Stimulated activated CD8-positive, alpha-beta memory T cell treated with anti-CD3 and anti-CD28 coated beads, Interleukin-12 subunit alpha, Interleukin-12 subunit beta, amount 100 ng/mL, for 24 hours (primary cell): ENCODE measurements around the gene ARHGAP42.

Experiments
- DNase-seq: peaks from one replicate; pipeline ENCODE4 v3.0.0-alpha.2; 2020; ENCODE audit errors: extremely low read depth

Gene ARHGAP42

DNA sequence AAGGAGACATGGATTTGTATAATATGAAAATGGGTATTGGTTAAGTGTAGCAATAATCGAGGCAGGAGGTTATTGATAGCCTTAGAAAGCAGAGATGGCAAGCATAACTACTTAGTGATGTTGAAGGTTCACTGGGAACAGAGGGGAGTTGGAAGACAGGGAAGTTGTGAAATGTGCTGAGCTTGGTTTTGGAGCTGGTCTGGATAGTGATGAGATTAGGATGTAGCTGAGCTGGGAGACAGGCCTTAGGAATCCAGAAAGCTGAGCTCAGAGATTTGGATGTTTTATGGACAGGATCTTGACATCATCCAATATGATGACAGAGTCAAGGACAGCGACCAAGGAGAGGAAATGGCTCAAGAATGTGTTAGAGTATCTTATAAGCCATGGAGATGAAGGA is 113.1 kb downstream of the ARHGAP42 start:
- DNase-seq = no peak

DNA sequence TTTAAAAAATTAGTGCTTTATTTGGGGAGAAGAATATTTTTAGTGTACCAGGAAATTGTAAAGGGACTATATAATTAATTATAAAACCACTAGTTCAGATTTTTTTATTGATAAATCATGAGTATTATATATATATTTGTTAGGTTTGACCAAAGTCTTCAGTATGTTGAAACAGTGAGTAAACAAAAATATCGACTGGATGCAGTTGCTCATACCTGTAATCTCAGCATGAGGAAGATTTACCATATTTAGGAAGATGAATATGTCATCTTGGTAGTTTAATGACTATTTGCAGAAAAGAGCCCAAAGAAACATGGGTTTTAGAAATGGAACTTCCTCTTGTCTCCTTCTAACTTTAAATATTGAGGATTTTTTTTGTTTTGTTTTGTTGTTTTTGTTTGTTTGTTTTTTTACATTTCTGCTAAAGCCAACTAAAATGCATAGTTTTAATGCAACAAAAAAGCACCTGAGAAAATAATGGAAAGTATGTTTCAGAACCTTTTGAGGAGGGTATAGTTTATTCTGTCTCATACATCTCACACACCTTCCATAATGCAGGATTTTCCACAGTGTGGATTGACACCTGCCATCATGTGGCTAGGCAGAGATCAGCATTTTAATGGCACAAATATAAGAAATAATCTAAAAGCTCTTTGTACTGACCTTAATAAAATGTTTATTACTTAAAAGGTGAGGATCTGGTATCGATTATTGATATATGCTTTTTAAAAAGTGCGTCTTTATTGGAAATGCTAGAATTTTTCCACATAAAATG is 114.3 kb downstream of the ARHGAP42 start:
- no peak for DNase-seq

- no peak for DNase-seq
Observed at GRCh38 chr11:100805506-100806199, 118.6 kb downstream of the ARHGAP42 start.

GRCh38 chr11:100806296-100806695 is 119.2 kb downstream of the ARHGAP42 start:
- no peak for DNase-seq

- no peak for DNase-seq
Observed at GRCh38 chr11:100808904-100809491, 121.9 kb downstream of the ARHGAP42 start.

DNA sequence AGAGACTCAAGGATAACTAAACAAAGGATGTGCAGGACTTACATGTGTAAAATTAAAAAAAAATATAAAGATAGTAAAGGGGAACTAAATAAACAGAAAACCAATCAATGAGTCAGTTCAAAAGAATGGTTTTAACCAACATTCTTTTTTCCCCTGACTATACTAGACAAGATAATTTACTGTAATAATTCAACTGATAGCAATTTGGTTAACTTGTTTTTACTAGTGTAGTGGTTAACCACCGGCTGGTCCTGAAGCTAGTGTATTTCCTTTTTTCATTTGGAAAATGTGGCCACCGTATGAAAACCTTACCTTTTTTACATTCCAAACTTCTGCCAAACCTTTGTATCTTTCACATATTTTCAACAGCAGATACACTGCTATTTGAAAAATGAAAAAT is 123.1 kb downstream of the ARHGAP42 start:
- no peak for DNase-seq

- DNase-seq = no peak
Observed at GRCh38 chr11:100810666-100811065, 123.6 kb downstream of the ARHGAP42 start.

DNA sequence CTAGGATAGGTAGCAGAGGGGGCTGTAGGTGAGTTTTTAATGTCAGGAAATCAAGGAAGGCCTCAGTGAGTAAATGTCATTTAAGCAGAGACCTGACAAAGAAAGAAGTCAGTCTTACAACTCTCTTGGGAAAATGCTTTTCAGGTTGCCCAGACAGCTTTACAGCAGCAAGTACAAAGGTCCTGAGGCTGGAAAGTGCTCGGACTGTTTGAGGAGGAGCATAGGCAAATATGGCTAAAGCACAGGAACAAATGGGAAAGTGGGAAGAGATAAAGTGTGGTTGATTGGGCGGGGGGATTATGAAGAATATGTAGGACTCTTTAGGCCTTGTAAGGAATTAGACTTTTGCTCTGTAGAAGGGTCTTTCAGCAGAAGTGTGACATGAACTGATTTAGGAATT is 125.4 kb downstream of the ARHGAP42 start:
- no peak for DNase-seq

GRCh38 chr11:100815787-100816330 is 128.8 kb downstream of the ARHGAP42 start:
- DNase-seq = no peak

DNA sequence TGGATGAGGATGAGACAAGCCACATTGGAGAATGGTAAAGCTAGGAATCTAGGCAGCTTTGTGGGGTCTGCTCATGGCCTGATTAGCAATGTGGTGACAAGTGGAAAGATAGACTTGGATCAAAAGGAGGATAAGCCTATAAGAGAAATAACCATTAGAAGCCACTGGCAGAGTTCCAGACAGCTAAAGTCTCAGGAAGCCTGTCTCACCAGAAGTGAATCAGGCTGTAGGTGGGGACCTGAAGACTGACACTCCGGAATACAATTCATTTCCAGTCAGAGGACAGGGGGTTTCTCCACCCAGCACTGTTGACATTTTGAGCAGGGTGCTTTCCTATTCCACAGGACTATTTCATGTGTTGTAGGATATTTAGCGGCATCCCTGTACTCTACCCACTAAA is 129.7 kb downstream of the ARHGAP42 start:
- no peak for DNase-seq

- DNase-seq = no peak
Observed at GRCh38 chr11:100817620-100818019, 130.5 kb downstream of the ARHGAP42 start.

DNA sequence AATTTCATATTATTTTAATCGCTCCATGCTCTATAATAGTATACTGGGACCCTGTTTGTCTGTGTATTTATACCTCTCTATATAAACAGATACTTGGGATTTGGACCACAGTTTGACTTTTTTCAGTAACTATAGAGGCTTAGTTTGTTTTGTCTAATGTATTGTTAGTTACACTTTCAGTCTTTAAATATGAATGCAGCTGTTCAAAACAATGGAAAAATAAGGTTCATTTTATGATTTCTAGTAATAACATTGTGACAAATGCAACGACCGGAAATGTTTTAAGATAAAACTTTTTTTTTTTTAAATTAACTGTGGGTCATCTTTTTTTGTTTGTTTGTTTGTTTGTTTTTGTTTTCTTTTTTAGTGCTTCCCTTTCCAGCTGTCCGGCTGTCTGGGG is 133.5 kb downstream of the ARHGAP42 start:
- no peak for DNase-seq

GRCh38 chr11:100821198-100821597 is 134.1 kb downstream of the ARHGAP42 start:
- no peak for DNase-seq

DNA sequence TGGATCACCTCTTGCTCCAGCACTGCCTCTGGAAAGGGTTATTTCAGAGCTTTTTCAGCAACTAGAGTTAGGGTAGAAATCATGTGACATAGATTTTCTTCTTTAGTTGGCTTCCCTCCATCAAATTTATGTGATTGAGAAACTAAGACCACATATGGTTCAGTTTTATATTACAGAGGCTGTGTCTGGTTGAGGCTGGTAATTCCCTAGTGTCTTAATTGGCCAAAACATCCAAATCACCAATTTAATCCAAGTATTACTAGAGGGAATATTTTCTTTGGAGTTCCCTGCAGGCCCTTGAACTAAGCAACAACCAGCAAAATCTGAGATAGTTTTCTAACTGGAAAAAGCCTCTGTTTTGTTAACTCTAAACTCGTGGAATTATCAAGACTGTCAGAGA is 136.3 kb downstream of the ARHGAP42 start:
- DNase-seq = no peak

DNA sequence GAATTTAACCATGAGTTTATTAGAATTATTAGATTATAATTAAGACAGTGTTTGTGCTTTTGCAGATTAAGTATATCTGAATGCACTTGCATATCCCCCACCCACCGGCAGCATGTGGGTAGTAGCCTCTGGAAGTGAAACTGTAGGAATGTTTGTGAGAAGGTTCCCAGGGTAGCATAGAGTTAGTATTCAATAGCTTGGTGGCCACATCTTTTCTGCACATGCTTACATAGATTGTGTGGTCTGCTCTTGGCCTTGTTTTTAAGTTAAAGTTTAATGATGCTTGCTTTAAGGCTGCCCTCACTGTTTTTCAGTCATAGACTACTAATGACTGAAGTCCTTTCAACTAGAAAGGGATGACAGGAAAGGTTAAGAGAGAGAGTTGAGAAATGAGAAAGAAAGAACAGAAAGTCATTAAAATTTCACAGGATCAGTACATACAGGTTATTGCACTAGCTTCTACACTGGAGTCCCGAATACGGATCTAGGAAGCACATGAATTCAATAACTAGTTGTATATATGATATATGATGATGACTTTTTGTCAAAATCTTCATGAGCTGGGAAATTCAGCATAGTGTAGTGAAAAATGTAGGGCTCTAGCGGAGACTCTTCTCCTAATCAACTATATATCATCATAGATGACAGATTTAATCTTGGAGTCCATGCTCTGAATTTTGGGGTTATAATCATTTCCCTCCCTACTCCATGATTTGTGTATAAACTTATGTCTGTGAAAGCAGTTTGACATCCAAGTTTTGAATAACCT is 137.1 kb downstream of the ARHGAP42 start:
- DNase-seq = no peak

DNA sequence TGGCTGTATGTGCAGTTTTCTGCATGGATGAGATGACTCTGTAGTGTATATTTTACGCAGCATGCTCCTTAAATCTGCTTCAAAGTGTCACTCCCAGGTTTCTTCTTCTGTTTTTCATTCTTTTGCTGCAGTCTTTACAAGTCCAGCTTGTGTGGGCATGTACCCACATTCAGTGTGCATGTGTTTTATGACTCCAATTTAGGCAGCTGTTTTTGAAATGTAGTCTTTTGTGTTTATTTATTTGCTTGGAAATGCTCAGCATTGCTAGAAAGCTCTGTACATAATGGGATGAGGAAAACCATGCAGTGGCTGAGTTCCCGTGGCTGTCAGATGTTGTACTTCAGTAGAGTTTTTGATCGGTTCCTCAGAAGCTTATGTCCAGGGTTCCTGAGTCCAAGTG is 138.5 kb downstream of the ARHGAP42 start:
- no peak for DNase-seq

DNA sequence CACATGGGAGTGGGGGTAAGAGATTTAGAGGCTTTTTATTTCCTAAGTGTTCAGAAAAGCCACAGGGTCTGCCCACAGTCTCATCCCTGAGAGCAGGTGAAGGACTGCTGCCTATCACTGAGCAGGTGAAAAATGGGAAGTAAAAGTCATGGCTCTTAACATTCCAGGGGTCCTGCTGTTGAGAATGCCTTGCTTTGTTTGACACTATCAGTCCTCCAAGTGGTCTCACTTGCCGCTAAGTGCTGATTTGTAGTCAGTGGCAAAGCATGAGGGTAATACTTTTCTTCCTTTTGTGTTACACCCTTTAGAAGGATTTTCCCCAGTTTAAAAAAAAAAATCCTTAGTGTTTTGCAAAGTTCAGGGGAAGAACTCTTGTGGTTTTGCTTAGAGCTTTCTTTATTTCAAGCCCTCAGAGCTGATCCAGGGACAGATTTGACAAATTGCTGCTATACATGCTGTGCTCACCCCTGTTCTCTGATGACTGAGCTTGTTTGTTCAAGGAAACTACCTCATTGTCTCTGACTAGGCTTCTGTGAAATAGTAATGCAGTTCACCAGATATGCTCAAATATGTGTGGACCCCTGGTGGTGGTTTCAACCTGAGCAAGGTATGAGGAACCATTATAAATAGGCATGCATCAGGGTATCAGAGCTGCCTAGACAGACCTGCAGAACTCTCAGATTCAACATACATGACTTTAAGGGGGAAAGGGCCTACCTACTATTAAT is 141.0 kb downstream of the ARHGAP42 start:
- DNase-seq = no peak

DNA sequence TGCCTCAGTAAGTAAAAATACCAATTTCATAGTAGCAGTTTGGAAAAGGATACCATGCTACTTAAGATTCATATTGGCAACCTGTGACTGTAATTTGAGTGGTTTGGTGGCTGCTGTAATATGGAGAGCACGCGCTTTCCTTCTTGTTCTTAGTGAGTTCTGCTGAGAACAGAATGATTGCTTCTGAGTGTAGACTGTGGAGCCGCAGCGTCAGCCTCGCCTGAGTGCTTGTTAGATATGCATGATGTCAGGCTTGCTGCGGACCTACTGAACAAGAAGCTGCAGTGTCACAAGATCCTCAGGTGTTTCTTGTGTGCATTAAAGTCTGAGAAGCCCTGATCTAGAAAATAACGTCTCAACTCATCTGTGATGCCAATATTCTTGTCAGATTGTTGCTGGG is 143.2 kb downstream of the ARHGAP42 start:
- no peak for DNase-seq

GRCh38 chr11:100830978-100831732 is 144.1 kb downstream of the ARHGAP42 start:
- no peak for DNase-seq

DNA sequence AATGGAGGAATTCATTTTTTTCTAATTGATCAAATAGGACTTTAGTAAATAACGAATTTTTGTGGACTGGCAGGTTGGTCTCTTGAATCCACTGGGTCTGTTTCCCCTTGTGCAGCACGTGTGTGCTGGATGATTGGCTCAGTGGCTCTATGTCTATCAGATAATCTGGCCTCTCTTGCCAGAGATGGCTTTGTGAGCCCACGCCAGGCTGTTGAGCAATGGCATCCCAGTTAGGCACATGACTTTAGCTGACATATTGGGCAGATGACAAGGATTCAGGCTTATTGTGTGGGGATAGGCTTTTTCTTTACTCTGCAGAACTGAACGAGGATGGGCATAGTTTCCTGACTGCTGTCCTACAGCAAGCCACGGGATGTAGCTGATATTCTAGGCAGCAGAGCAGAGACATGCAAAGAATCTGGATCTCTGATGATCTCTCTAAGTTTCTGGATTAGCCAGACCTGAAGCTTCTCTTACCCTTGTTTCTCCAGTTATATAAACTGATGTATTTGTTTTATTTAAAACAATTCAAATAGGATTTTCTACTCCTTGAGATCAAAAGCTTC is 144.9 kb downstream of the ARHGAP42 start:
- no peak for DNase-seq
